KMS-11 (cell line): ENCODE results near the gene GRK2.
A peak's percentile ranks its signal among the peaks of the same experiment; 100 is the strongest.
"Not testable (repeated sequence)": the region's sequence is repeated elsewhere in the genome, so short reads cannot be mapped to it uniquely, and the experiment has no call there.

Experiments used
- H2AFZ ChIP-seq: fragments of 200-600 bp; sonication (generic); 2 replicates; pipeline ENCODE4 v1.6.1; 2016; ENCODE audit warnings: antibody characterized with exemption, mixed run types, low read depth
- H3K27ac ChIP-seq: fragments of 200-600 bp; sonication (generic); 2 replicates; pipeline ENCODE4 v1.6.1; 2016; ENCODE audit warnings: mild to moderate bottlenecking, mixed run types
- H3K27me3 ChIP-seq: fragments of 200-600 bp; sonication (generic); 2 replicates; pipeline ENCODE4 v1.6.1; 2017; ENCODE audit warnings: mild to moderate bottlenecking, low read depth, mixed run types, moderate library complexity; ENCODE audit not compliant: insufficient read depth
- H3K36me3 ChIP-seq: fragments of 200-600 bp; sonication (generic); 2 replicates; pipeline ENCODE4 v1.6.1; 2017; ENCODE audit warnings: mild to moderate bottlenecking, mixed run types; ENCODE audit not compliant: insufficient read depth
- H3K4me1 ChIP-seq: fragments of 200-600 bp; sonication (generic); 2 replicates; pipeline ENCODE4 v1.6.1; 2016; ENCODE audit warnings: mild to moderate bottlenecking, low read depth, mixed run types; ENCODE audit not compliant: poor library complexity, severe bottlenecking
- H3K4me2 ChIP-seq: fragments of 200-600 bp; sonication (generic); 2 replicates; pipeline ENCODE4 v1.7.0; 2016; ENCODE audit warnings: mild to moderate bottlenecking, mixed run types
- H3K4me3 ChIP-seq: fragments of 200-600 bp; sonication (generic); IDR thresholded peaks from 2 replicates; pipeline ENCODE4 v1.6.1; 2017; ENCODE audit warnings: low read depth, low read length, mixed read lengths; ENCODE audit not compliant: insufficient read depth
- H3K79me2 ChIP-seq: fragments of 200-600 bp; sonication (generic); 2 replicates; pipeline ENCODE4 v1.6.1; 2016; ENCODE audit warnings: low read depth, mixed run types; ENCODE audit not compliant: insufficient read depth
- H3K9ac ChIP-seq: fragments of 200-600 bp; sonication (generic); 2 replicates; pipeline ENCODE4 v1.6.1; 2016; ENCODE audit warnings: mild to moderate bottlenecking, mixed run types
- H4K20me1 ChIP-seq: fragments of 200-600 bp; sonication (generic); 2 replicates; pipeline ENCODE4 v1.6.1; 2016; ENCODE audit warnings: mild to moderate bottlenecking, mixed run types; ENCODE audit not compliant: insufficient read depth
- CTCF ChIP-seq: fragments of 200-600 bp; sonication (generic); conservative IDR thresholded peaks from 2 replicates; pipeline ENCODE4 v1.6.1; 2017; ENCODE audit warnings: low read depth, mild to moderate bottlenecking, antibody characterized with exemption, low read length, moderate library complexity, mixed read lengths

The GRK2 gene

GRCh38 chr11:67233584-67234190 is 32.6 kb upstream of the GRK2 start:
- Histone ChIP-seq H3K36me3 (0 out of 2 replicates have a peak, but pooled peaks cover 6% of the 10 kb centered on the region), H3K4me2 (peak overlapping the region; percentile 23)

GRCh38 chr11:67234571-67234970 is 31.7 kb upstream of the GRK2 start:
- not testable (repeated sequence) for H3K27me3 ChIP-seq, H3K9ac ChIP-seq, H3K4me3 ChIP-seq, H3K36me3 ChIP-seq, H3K79me2 ChIP-seq, H2AFZ ChIP-seq, H4K20me1 ChIP-seq
- Histone ChIP-seq H3K4me1 (peaks cover 57% of the 10 kb centered on the region), H3K4me2 (0 out of 2 replicates have a peak overlapping the region, but pooled peaks have one; percentile 23), H3K27ac (peak overlapping the region; percentile 38)

More at GRCh38 chr11:67233584-67234190, 32.6 kb upstream of the GRK2 start:
- TF ChIP-seq CTCF = no peak
- Histone ChIP-seq H3K9ac (no peak overlapping the region), H3K27me3 (no peaks in the 10 kb centered on the region), H2AFZ (no peak overlapping the region), H3K4me1 (peaks cover 57% of the 10 kb centered on the region), H3K27ac (peak overlapping the region; percentile 38), H3K4me3 (no peak overlapping the region), H4K20me1 (no peaks in the 10 kb centered on the region), H3K79me2 (no peaks in the 10 kb centered on the region; the same call in 1 of the 2 replicates)

GRCh38 chr11:67237574-67237973 is 28.7 kb upstream of the GRK2 start:
- Histone ChIP-seq H2AFZ (no peak overlapping the region), H3K4me3 (no peak overlapping the region), H3K79me2 (peaks cover 26% of the 10 kb centered on the region), H3K27ac (peak overlapping the region; percentile 12; the same call in 1 of the 2 replicates), H3K36me3 (0 out of 2 replicates have a peak, but pooled peaks cover 5% of the 10 kb centered on the region), H3K27me3 (no peaks in the 10 kb centered on the region), H3K9ac (no peak overlapping the region), H3K4me2 (no peak overlapping the region; the same call in 1 of the 2 replicates), H3K4me1 (peaks cover 56% of the 10 kb centered on the region), H4K20me1 (peaks cover 12% of the 10 kb centered on the region)
- TF ChIP-seq CTCF = no peak

- Histone ChIP-seq H3K79me2 (peaks cover 42% of the 10 kb centered on the region), H4K20me1 (peaks cover 21% of the 10 kb centered on the region), H3K4me2 (peak overlapping the region; percentile 59), H3K4me1 (peaks cover 64% of the 10 kb centered on the region), H3K4me3 (no peak overlapping the region), H2AFZ (no peak overlapping the region), H3K27ac (peak overlapping the region; percentile 100), H3K9ac (peak overlapping the region; percentile 36; the same call in 1 of the 2 replicates), H3K27me3 (no peaks in the 10 kb centered on the region), H3K36me3 (peaks cover 18% of the 10 kb centered on the region; the same call in 1 of the 2 replicates)
- TF ChIP-seq CTCF = no peak
Measured at GRCh38 chr11:67238894-67239782, 27.1 kb upstream of the GRK2 start.
